ENCODE results near the gene C3orf20. TPM values are rescaled to one million over a fixed set of nuclear protein-coding genes. Genes with fewer than 3 reads are reported as not detected.

Gene C3orf20
- total and polyA plus RNA-seq, 2 experiments from 2014 or later = not detected

GRCh38 chr3:14766428-14767244 lies 91.7 kb downstream of the C3orf20 start:
- Histone ChIP-seq H3K4me3 (no peak overlapping the region), H3F3A (replicated peaks; ENCODE audit: low read depth) (no peaks in the 10 kb centered on the region), H3K27me3 (ENCODE audit: insufficient read depth) (no peaks in the 10 kb centered on the region), H3K27ac (ENCODE audit: low read depth) (no peak overlapping the region), H3K4me1 (ENCODE audit: insufficient read depth) (no peaks in the 10 kb centered on the region), H3K9me2 (ENCODE audit: insufficient read depth) (no peaks in the 10 kb centered on the region), H2AFZ (no peak overlapping the region), H3K4me2 (no peak overlapping the region), H3K79me2 (replicated peaks; ENCODE audit: insufficient read depth) (no peaks in the 10 kb centered on the region), H3K36me3 (ENCODE audit: insufficient read depth) (no peaks in the 10 kb centered on the region), H4K20me1 (replicated peaks; ENCODE audit: insufficient read depth) (no peaks in the 10 kb centered on the region)
- DNase-seq (ENCODE audit: low spot score) (no peak), ATAC-seq (no peak)
- no peaks in the 10 kb centered on the region for H3K9me3 Mint-ChIP-seq
- H3K27me3 Mint-ChIP-seq (ENCODE audit: insufficient read depth, low read depth, poor library complexity) = peaks cover 12% of the 10 kb centered on the region
- no peaks in the 10 kb centered on the region for H3K36me3 Mint-ChIP-seq (ENCODE audit: low read depth)
- H3K4me3 Mint-ChIP-seq = no peak overlapping the region
- no peaks in the 10 kb centered on the region; the same call in 2 of the 3 replicates for H3K4me1 Mint-ChIP-seq
- no peak overlapping the region for H3K27ac Mint-ChIP-seq
- no peak for TF ChIP-seq JUNB (IDR thresholded peaks at IDR 0.05; ENCODE audit: unreplicated experiment)
- TF ChIP-seq EZH2phosphoT487 (IDR thresholded peaks at IDR 0.05; ENCODE audit: unreplicated experiment) = no peak
- TF ChIP-seq ZNF114 (CRISPR knock-in tag; IDR thresholded peaks at IDR 0.05) = no peak
- TF ChIP-seq ZNF331 (CRISPR knock-in tag; IDR thresholded peaks at IDR 0.05; ENCODE audit: low read depth) = no peak
- no peak for TF ChIP-seq STAT1 (IDR thresholded peaks at IDR 0.05; ENCODE audit: unreplicated experiment)
- no peak for TF ChIP-seq ZNF462 (CRISPR knock-in tag; IDR thresholded peaks at IDR 0.05)
- no peak for TF ChIP-seq EZH2 (IDR thresholded peaks at IDR 0.05; ENCODE audit: low read depth, unreplicated experiment)
- TF ChIP-seq NANOG (IDR thresholded peaks at IDR 0.05; ENCODE audit: borderline replicate concordance) = no peak
- TF ChIP-seq CREB1 (CRISPR knock-in tag; IDR thresholded peaks at IDR 0.05; ENCODE audit: low read depth) = no peak
- TF ChIP-seq, protein P1, sequence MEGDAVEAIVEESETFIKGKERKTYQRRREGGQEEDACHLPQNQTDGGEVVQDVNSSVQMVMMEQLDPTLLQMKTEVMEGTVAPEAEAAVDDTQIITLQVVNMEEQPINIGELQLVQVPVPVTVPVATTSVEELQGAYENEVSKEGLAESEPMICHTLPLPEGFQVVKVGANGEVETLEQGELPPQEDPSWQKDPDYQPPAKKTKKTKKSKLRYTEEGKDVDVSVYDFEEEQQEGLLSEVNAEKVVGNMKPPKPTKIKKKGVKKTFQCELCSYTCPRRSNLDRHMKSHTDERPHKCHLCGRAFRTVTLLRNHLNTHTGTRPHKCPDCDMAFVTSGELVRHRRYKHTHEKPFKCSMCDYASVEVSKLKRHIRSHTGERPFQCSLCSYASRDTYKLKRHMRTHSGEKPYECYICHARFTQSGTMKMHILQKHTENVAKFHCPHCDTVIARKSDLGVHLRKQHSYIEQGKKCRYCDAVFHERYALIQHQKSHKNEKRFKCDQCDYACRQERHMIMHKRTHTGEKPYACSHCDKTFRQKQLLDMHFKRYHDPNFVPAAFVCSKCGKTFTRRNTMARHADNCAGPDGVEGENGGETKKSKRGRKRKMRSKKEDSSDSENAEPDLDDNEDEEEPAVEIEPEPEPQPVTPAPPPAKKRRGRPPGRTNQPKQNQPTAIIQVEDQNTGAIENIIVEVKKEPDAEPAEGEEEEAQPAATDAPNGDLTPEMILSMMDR (conservative IDR thresholded peaks at IDR 0.05; ENCODE audit: low read depth in 2 of 2) = no peak
- TF ChIP-seq, protein P2, sequence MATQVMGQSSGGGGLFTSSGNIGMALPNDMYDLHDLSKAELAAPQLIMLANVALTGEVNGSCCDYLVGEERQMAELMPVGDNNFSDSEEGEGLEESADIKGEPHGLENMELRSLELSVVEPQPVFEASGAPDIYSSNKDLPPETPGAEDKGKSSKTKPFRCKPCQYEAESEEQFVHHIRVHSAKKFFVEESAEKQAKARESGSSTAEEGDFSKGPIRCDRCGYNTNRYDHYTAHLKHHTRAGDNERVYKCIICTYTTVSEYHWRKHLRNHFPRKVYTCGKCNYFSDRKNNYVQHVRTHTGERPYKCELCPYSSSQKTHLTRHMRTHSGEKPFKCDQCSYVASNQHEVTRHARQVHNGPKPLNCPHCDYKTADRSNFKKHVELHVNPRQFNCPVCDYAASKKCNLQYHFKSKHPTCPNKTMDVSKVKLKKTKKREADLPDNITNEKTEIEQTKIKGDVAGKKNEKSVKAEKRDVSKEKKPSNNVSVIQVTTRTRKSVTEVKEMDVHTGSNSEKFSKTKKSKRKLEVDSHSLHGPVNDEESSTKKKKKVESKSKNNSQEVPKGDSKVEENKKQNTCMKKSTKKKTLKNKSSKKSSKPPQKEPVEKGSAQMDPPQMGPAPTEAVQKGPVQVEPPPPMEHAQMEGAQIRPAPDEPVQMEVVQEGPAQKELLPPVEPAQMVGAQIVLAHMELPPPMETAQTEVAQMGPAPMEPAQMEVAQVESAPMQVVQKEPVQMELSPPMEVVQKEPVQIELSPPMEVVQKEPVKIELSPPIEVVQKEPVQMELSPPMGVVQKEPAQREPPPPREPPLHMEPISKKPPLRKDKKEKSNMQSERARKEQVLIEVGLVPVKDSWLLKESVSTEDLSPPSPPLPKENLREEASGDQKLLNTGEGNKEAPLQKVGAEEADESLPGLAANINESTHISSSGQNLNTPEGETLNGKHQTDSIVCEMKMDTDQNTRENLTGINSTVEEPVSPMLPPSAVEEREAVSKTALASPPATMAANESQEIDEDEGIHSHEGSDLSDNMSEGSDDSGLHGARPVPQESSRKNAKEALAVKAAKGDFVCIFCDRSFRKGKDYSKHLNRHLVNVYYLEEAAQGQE (IDR thresholded peaks at IDR 0.05; ENCODE audit: unreplicated experiment) = no peak
- no peak for TF ChIP-seq POLR2AphosphoS5 (IDR thresholded peaks at IDR 0.05; ENCODE audit: low read depth)
- no peak for TF ChIP-seq ETS1 (IDR thresholded peaks at IDR 0.05)
